DND-41 (cell line): ENCODE data around the gene PAFAH1B2.

Experiments used
- ATAC-seq: fragments of 200-7000 bp; cut with Tn5 transposase; 3 replicates; pipeline ENCODE4 v1.9.1; 2021; ENCODE audit warnings: low read depth; ENCODE audit not compliant: insufficient read depth
- DNase-seq: peaks from one replicate; pipeline ENCODE4 v3.0.0-alpha.2; 2020
- H2AFZ ChIP-seq: 2 replicates; pipeline ENCODE4 v1.6.0; 2012; ENCODE audit warnings: low read depth, low read length
- H3K27ac ChIP-seq: 2 replicates; pipeline ENCODE4 v1.5.1; 2012; ENCODE audit warnings: low read length, inconsistent platforms
- H3K27me3 ChIP-seq: fragments of 200-600 bp; sonication (generic); 2 replicates; pipeline ENCODE4 v1.6.0; 2012; ENCODE audit warnings: low read length, mild to moderate bottlenecking, inconsistent platforms; ENCODE audit not compliant: insufficient read depth, poor library complexity
- H3K36me3 ChIP-seq: 2 replicates; pipeline ENCODE4 v1.5.1; 2012; ENCODE audit warnings: low read length, inconsistent platforms; ENCODE audit not compliant: insufficient read depth
- H3K4me1 ChIP-seq: 2 replicates; pipeline ENCODE4 v1.5.1; 2012; ENCODE audit warnings: mild to moderate bottlenecking, low read length; ENCODE audit not compliant: insufficient read depth
- H3K4me2 ChIP-seq: 2 replicates; pipeline ENCODE4 v1.6.0; 2012; ENCODE audit warnings: mild to moderate bottlenecking, moderate library complexity, low read length, inconsistent platforms; ENCODE audit not compliant: insufficient read depth
- H3K4me3 ChIP-seq, 2 experiments: fragments of 200-600 bp in 1 of 2; shearing (Covaris generic) in 1 of 2; 2 replicates each; pipeline ENCODE4 v1.5.1; 2012 to 2016; ENCODE audit warnings: inconsistent platforms in 2 of 2, low read length in 2 of 2, mild to moderate bottlenecking in 2 of 2, low read depth in 1 of 2, moderate library complexity in 1 of 2
- H3K79me2 ChIP-seq: 2 replicates; pipeline ENCODE4 v1.6.0; 2012; ENCODE audit warnings: low read length, inconsistent platforms; ENCODE audit not compliant: insufficient read depth
- H3K9ac ChIP-seq: 2 replicates; pipeline ENCODE4 v1.6.0; 2012; ENCODE audit warnings: low read depth, mild to moderate bottlenecking, inconsistent platforms, low read length, moderate library complexity
- H3K9me3 ChIP-seq: 2 replicates; pipeline ENCODE4 v1.5.1; 2012; ENCODE audit warnings: low read length, moderate library complexity, mild to moderate bottlenecking, inconsistent platforms; ENCODE audit not compliant: insufficient read depth, severe bottlenecking
- H4K20me1 ChIP-seq: 2 replicates; pipeline ENCODE4 v1.6.0; 2012; ENCODE audit warnings: low read length; ENCODE audit not compliant: insufficient read depth
- CTCF ChIP-seq: IDR thresholded peaks from 2 replicates; pipeline ENCODE4 v1.5.1; 2012; ENCODE audit warnings: borderline replicate concordance, low read length, moderate library complexity, mild to moderate bottlenecking; ENCODE audit not compliant: poor library complexity, severe bottlenecking; ENCODE audit errors: extremely low read depth
- EZH2 ChIP-seq: IDR thresholded peaks from 3 replicates; pipeline ENCODE4 v1.6.1; 2012; ENCODE audit warnings: borderline replicate concordance, low read depth, mild to moderate bottlenecking, moderate library complexity, low read length, inconsistent platforms; ENCODE audit not compliant: severe bottlenecking

The PAFAH1B2 gene

GRCh38 chr11:117210620-117211019 is 66.5 kb downstream of the PAFAH1B2 start:
- Histone ChIP-seq H3K4me1 (no peaks in the 10 kb centered on the region), H3K27ac (no peak overlapping the region), H3K79me2 (no peaks in the 10 kb centered on the region), H3K4me2 (no peak overlapping the region), H3K9me3 (no peaks in the 10 kb centered on the region), H2AFZ (no peak overlapping the region), H3K4me3 (no peak overlapping the region), H3K9ac (no peak overlapping the region), H4K20me1 (no peaks in the 10 kb centered on the region), H3K27me3 (no peaks in the 10 kb centered on the region), H3K36me3 (peaks cover 30% of the 10 kb centered on the region)
- no peak for ATAC-seq
- no peak for TF ChIP-seq EZH2
- TF ChIP-seq CTCF: no peak
- DNase-seq: no peak

GRCh38 chr11:117212697-117213355 is 68.7 kb downstream of the PAFAH1B2 start:
- no peak overlapping the region for H3K4me2 ChIP-seq

GRCh38 chr11:117214404-117215110 is 70.5 kb downstream of the PAFAH1B2 start:
- Histone ChIP-seq H3K9ac (no peak overlapping the region), H3K27ac (no peak overlapping the region), H3K4me3 (no peak overlapping the region), H3K27me3 (no peaks in the 10 kb centered on the region), H2AFZ (no peak overlapping the region), H3K79me2 (no peaks in the 10 kb centered on the region), H3K9me3 (no peaks in the 10 kb centered on the region), H3K36me3 (peaks cover 64% of the 10 kb centered on the region), H3K4me2 (no peak overlapping the region), H3K4me1 (no peaks in the 10 kb centered on the region), H4K20me1 (no peaks in the 10 kb centered on the region)
- ATAC-seq: no peak
- DNase-seq: no peak
- TF ChIP-seq EZH2 (no peak), CTCF (no peak)

More at GRCh38 chr11:117212697-117213355, 68.7 kb downstream of the PAFAH1B2 start:
- no peaks in the 10 kb centered on the region for H3K4me1 ChIP-seq
- DNase-seq (no peak), ATAC-seq (no peak)
- H3K36me3 ChIP-seq: peaks cover 47% of the 10 kb centered on the region
- no peak overlapping the region for H3K27ac ChIP-seq
- TF ChIP-seq CTCF: no peak
- TF ChIP-seq EZH2: no peak
- no peak overlapping the region for H3K4me3 ChIP-seq
- H3K27me3 ChIP-seq: no peaks in the 10 kb centered on the region
- no peaks in the 10 kb centered on the region for H4K20me1 ChIP-seq
- no peaks in the 10 kb centered on the region for H3K79me2 ChIP-seq
- no peak overlapping the region for H2AFZ ChIP-seq
- no peaks in the 10 kb centered on the region for H3K9me3 ChIP-seq
- H3K9ac ChIP-seq: no peak overlapping the region
